Measurements from ENCODE around the gene WRNIP1. TPM values are rescaled to one million over a fixed set of nuclear protein-coding genes. Genes with fewer than 3 reads are reported as not detected.
A peak's percentile ranks its signal among the peaks of the same experiment; 100 is the strongest.

WRNIP1 gene
- total and polyA plus RNA-seq, 9 of the 15 experiments (the other 6 are each of a cell fraction or from before 2014, with no cell fraction given) = 13.2 to 63.6 (median 48.6) TPM

- TF ChIP-seq ZNF512 (tag; IDR thresholded peaks at IDR 0.05) (no peak), TFE3 (CRISPR knock-in tag; IDR thresholded peaks at IDR 0.05) (peak; percentile 57), THRA (IDR thresholded peaks at IDR 0.05) (no peak), MAX (CRISPR knock-in tag; IDR thresholded peaks at IDR 0.05) (no peak), NR4A1 (CRISPR knock-in tag; IDR thresholded peaks at IDR 0.05) (no peak), NR4A1 (tag; IDR thresholded peaks at IDR 0.05) (no peak), ZNF583 (CRISPR knock-in tag; IDR thresholded peaks at IDR 0.05) (no peak), ZNF41 (CRISPR knock-in tag; conservative IDR thresholded peaks at IDR 0.05) (no peak), ELK3 (CRISPR knock-in tag; IDR thresholded peaks at IDR 0.05) (no peak), BHLHE40 (IDR thresholded peaks at IDR 0.05; ENCODE audit: low read length) (peak; percentile 51), DMBX1 (CRISPR knock-in tag; IDR thresholded peaks at IDR 0.05; ENCODE audit: borderline replicate concordance) (no peak)
Observed at GRCh38 chr6:2718334-2719092, 46.7 kb upstream of the WRNIP1 start (continued).
